NCI-H187 treated with DMSO at 0.1 percent for 48 hours (cell line): Measurements from ENCODE around the gene CGB8.
"Not testable (repeated sequence)": the region's sequence is repeated elsewhere in the genome, so short reads cannot be mapped to it uniquely, and the experiment has no call there.

Experiments used
- DNase-seq: peaks from one replicate; lab custom pipeline; 2025; lab: John Stamatoyannopoulos, UW

CGB8 gene

GRCh38 chr19:49030323-49030722 is 18.6 kb downstream of the CGB8 start:
- DNase-seq: not testable (repeated sequence)

GRCh38 chr19:49029749-49030148 is 19.2 kb downstream of the CGB8 start:
- not testable (repeated sequence) for DNase-seq

GRCh38 chr19:49028686-49029085 is 20.2 kb downstream of the CGB8 start:
- DNase-seq: not testable (repeated sequence)

GRCh38 chr19:49025599-49025998 is 23.3 kb downstream of the CGB8 start:
- DNase-seq: not testable (repeated sequence)

- DNase-seq: not testable (repeated sequence)
Measured at GRCh38 chr19:49025088-49025487, 23.8 kb downstream of the CGB8 start.

- not testable (repeated sequence) for DNase-seq
Measured at GRCh38 chr19:49024233-49024632, 24.7 kb downstream of the CGB8 start, which contains the start of gene CGB3. Gene CGB3 (minus strand): TSS chr19:49024333. CDS start chr19:49023971, 362 bp downstream.

- DNase-seq: no peak
Measured at GRCh38 chr19:49022116-49022515, 26.8 kb downstream of the CGB8 start.

GRCh38 chr19:49020931-49021895 is 27.7 kb downstream of the CGB8 start:
- DNase-seq: no peak

- DNase-seq: no peak
Measured at GRCh38 chr19:49020342-49020741, 28.6 kb downstream of the CGB8 start.

- peak; percentile 26 for DNase-seq
Measured at GRCh38 chr19:49019242-49019932, 29.5 kb downstream of the CGB8 start.

- DNase-seq: not testable (repeated sequence)
Measured at GRCh38 chr19:49018388-49019241, 30.3 kb downstream of the CGB8 start.

- no peak for DNase-seq
Measured at GRCh38 chr19:49017666-49018351, 31.1 kb downstream of the CGB8 start.

- no peak for DNase-seq
Measured at GRCh38 chr19:49017041-49017665, 31.8 kb downstream of the CGB8 start, which contains the start of gene LHB. Gene LHB (minus strand): TSS chr19:49017091. CDS start chr19:49017081, 10 bp downstream.

- no peak for DNase-seq
Measured at GRCh38 chr19:49016067-49016839, 32.7 kb downstream of the CGB8 start.

- no peak for DNase-seq
Measured at GRCh38 chr19:49014870-49015255, 34.0 kb downstream of the CGB8 start.

- no peak for DNase-seq
Measured at GRCh38 chr19:49014123-49014869, 34.6 kb downstream of the CGB8 start.

- DNase-seq: no peak
Measured at GRCh38 chr19:49011194-49011593, 37.7 kb downstream of the CGB8 start.

GRCh38 chr19:49010453-49010852 is 38.5 kb downstream of the CGB8 start:
- DNase-seq: no peak

GRCh38 chr19:49009828-49010227 is 39.1 kb downstream of the CGB8 start:
- DNase-seq: no peak
